HG03432 (cell line): Measurements from ENCODE around the gene TGFB2.

ENCODE experiments used
- ATAC-seq: cut with Tn5 transposase; IDR thresholded peaks from one replicate; pipeline ENCODE4 v1.9.1; 2021; ENCODE audit warnings: mild to moderate bottlenecking, moderate library complexity; ENCODE audit not compliant: unreplicated experiment

Gene TGFB2

GRCh38 chr1:218383681-218384080 lies 38.5 kb downstream of the TGFB2 start:
- no peak for ATAC-seq

- ATAC-seq = no peak
Observed at GRCh38 chr1:218384581-218384993, 39.5 kb downstream of the TGFB2 start.

GRCh38 chr1:218388591-218388990 lies 43.5 kb downstream of the TGFB2 start:
- ATAC-seq = no peak

- ATAC-seq = no peak
Observed at GRCh38 chr1:218390618-218391017, 45.5 kb downstream of the TGFB2 start.

GRCh38 chr1:218392780-218393179 lies 47.6 kb downstream of the TGFB2 start:
- no peak for ATAC-seq

- no peak for ATAC-seq
Observed at GRCh38 chr1:218394416-218394815, 49.3 kb downstream of the TGFB2 start.

- no peak for ATAC-seq
Observed at GRCh38 chr1:218394989-218395388, 49.9 kb downstream of the TGFB2 start.

GRCh38 chr1:218395916-218396315 lies 50.8 kb downstream of the TGFB2 start:
- ATAC-seq = no peak

- no peak for ATAC-seq
Observed at GRCh38 chr1:218397752-218398339, 52.7 kb downstream of the TGFB2 start.

- ATAC-seq = no peak
Observed at GRCh38 chr1:218400624-218401023, 55.5 kb downstream of the TGFB2 start.

- no peak for ATAC-seq
Observed at GRCh38 chr1:218401441-218401997, 56.4 kb downstream of the TGFB2 start.

- no peak for ATAC-seq
Observed at GRCh38 chr1:218401998-218402785, 57.1 kb downstream of the TGFB2 start.

GRCh38 chr1:218402786-218403120 lies 57.6 kb downstream of the TGFB2 start:
- no peak for ATAC-seq

GRCh38 chr1:218403300-218403699 lies 58.2 kb downstream of the TGFB2 start:
- no peak for ATAC-seq

GRCh38 chr1:218407630-218408029 lies 62.5 kb downstream of the TGFB2 start:
- no peak for ATAC-seq

GRCh38 chr1:218408135-218408534 lies 63.0 kb downstream of the TGFB2 start:
- no peak for ATAC-seq

- no peak for ATAC-seq
Observed at GRCh38 chr1:218408942-218409341, 63.8 kb downstream of the TGFB2 start.

- ATAC-seq = no peak
Observed at GRCh38 chr1:218409946-218410510, 64.9 kb downstream of the TGFB2 start.

- ATAC-seq = no peak
Observed at GRCh38 chr1:218411101-218411500, 66.0 kb downstream of the TGFB2 start.

- no peak for ATAC-seq
Observed at GRCh38 chr1:218412171-218412570, 67.0 kb downstream of the TGFB2 start.

GRCh38 chr1:218413179-218413578 lies 68.0 kb downstream of the TGFB2 start:
- ATAC-seq = no peak
